M059J (cell line): ENCODE measurements around the gene TSPOAP1. TPM values are rescaled to one million over a fixed set of nuclear protein-coding genes. Genes with fewer than 3 reads are reported as not detected.

Experiments used
- DNase-seq: peaks from one replicate; pipeline ENCODE4 v3.0.0-alpha.2; 2012; ENCODE audit warnings: low read depth
- total RNA-seq: library from RNA; depleted of rRNA; stranded (reverse); fragments of >200 nt; shearing (Covaris generic); gene quantifications from 2 replicates; pipeline ENCODE4 v1.2.3, GENCODE V29; 2014

The TSPOAP1 gene
- total RNA-seq, 1 experiment from 2014 or later = 0.47 TPM

DNA sequence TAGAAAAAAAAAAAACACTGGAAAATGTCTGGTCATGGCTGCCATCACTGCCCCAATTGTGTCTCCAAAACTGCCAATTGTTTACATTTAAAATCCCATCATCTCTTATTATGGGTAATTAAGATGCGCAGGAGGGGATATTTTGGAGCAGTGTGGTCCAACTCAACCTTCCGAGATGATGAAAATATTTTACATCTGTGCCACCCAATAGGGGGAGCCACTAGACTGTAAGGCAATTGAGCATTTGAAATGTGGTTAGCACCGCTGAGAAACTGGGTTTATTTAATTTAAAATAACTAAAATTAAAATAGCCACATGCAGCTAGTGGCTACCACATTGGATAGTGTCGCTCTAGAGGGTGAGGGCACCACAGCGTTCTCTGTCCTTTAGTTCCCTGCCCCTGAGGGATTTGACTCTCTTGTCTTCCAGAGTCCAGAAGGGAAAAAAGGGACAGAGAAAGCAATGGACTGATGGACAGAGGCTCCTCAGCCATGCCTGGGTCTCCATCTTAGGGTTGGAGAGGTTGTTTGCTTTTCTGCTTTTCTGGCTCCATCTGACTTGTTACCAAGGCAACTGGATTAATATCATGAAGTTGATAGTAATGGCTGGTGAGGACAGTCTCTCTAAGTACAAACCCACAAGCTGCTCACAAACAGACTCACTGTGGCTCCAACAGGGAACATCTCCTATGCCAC, 51.3 kb downstream of the TSPOAP1 start:
- DNase-seq = peak; percentile 14

DNA sequence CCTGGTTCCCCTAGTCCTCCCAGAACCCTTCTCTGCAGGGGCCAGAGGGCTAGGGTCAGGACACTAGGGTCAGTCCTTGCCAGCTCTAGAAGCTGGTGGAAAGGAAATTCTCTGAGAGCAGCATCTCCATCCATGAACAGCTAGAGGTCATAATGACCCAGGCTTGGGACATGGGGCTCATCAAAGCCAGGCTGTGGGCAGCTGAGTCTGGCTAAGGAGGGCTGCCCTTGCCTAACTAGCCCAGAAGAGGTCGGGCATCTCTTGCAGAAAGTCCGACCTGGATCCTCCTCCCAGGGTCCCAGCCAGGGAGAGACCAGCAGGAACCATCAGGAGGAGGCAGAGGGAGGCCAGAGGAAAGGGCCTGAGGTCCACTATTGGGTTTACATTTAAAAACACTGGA, 52.2 kb downstream of the TSPOAP1 start:
- DNase-seq = no peak

DNA sequence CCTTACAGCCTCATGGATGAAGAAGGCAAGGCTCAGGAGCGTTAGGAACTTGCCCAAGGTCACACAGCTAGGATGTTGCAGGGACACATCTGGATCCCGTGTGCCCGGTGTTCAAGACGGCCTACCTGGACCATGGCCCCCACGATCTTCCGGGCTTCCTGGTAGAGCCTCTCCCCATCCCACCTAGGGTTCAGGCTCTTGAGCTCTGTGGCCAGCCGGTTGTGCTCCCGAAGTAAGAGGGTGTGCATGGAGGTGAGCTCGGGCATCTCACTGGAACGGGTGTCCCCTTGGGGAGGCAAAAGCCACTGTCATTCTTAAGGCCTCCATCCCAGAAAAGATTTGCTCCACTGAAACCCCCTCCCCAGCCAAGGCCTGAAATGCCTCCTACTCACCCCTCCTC, 53.2 kb downstream of the TSPOAP1 start:
- no peak for DNase-seq

DNA sequence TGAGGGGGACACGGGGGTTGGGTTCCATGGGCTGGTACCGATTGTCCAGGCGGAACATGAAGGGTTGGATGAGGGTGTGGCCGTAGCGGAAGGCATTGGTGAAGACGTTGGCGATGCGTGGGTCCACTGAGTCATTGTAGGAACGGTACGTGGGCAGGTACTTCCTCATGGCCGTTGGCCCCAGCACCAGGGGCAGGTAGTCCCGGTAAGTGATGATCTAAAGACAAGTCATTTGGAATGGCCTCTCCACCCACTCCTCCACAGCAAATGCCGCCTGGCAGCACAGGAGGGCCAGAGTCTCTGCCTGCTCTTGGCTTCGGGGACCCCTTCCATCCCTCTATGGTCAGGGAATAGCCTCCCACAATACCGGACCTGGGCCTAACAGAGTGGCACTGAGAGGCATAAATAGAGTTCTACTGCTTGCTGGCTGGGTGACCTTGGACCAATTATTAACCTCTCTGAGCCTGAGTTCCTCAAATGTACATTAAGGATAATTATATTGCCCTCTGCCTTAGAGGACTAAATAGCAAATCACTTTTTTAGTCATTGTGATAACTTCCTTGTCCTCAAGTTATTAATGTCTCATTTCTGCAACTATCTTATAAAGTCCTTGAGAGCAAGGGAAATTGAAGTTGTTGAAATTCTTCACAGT, 55.0 kb downstream of the TSPOAP1 start:
- no peak for DNase-seq

DNA sequence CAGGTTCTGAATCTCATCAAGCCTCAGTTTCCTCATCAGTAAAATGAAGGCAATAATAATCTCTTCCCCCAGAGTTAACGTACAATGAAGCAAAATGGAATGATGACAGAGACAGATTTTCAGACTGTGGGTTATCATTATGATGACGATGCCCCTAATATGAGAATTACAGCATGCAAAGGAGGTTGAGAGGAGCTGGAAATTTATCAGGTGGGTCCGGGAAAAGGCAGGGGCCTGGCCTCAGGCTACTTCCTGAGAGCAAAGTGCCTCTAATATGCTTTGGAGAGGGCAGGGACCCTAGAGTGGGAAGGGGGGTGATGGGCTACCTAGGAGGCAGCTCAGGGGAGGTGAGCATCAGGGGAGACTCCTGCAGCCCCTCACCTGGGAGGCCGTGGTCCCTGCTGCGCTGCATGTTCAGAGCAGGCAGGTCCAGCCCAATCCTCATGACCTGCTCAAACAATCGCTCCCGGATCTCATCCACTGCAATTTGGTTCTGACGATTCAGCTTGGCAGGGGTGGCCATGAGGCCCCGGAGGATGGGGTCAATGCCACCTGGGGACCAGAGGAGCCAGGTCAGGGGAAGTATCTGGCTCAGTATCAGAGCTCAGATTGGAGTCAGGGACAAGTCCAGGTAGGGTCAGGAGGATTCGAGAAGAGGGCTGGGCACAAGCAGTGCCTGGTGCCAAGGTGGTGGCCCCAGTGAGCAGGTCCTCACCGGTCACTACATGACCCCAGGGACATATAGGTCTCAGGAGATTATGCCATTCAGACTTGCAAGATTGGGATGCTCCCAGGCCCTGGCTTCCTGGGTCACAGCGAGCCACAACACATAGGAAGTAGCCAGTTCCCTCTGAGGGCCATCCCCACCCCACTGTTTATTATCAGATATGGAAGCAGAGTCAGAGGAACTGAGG, 56.0 kb downstream of the TSPOAP1 start:
- no peak for DNase-seq

DNA sequence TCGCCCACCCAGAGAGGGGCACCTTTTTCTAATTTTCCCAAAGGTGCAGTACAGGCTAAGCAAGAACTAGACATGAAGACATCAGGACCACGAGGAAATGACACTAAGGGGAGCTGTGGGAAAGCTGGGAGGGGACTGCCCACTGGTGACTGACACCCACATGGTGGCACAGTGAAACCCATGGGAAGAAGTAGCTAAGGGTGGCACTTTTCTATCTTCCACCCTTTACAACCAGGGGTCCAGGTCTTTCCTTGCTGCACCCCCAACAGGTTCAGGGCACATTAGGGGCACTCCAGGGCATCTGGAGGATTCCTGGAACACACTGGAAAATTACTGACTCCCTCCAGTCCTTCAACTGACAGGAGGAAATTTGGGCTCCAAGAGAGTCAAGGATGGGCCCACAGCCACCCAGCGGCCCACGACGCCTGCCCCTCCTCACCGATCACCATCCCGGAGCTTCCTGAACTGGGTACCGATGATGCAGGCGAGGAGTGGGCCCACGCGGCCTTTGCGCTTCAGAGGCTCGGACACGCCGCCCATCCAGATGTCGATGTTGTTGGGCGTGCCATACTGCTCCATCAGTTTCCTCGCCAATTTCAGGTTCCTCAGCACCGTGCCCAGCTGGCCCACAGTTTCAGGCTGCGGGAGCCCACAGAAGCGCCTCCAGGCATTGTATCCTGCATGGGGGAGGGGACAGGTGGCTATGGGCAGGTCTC, 57.2 kb downstream of the TSPOAP1 start:
- DNase-seq = no peak

DNA sequence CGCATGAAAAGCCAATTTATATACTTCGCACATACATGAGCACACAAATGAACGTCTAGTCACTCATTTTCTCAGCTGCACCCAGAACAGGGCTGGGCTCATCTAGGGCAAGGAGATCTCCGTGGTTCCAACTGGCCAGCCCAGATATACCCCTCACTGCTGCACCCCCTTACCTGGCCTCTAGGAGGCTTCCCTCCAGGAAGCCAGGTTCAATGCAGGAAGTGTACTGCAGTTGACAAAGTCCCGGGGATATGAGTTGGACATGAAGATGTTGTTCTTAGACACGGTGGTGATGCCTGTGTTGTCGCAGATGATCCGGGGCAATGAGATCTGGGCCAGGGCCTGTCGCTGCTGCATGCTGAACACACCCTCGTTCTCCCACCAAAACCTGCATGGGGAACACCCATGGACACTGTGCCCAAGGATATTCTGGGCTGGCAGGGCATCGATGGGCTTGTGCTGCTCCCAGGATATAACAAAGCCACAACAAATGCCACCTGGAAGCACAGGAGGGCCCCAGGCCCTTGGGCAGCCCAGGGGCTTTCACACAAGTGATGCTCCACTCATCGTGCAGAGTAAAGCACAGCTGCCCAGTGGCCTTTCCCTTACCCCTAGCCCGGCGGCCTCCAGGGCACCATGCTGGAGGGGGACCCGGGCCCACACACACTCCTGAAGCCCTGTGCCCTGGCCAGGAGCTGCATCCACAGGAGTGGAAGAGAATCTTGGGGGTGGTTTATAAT, 57.9 kb downstream of the TSPOAP1 start:
- DNase-seq = no peak

DNA sequence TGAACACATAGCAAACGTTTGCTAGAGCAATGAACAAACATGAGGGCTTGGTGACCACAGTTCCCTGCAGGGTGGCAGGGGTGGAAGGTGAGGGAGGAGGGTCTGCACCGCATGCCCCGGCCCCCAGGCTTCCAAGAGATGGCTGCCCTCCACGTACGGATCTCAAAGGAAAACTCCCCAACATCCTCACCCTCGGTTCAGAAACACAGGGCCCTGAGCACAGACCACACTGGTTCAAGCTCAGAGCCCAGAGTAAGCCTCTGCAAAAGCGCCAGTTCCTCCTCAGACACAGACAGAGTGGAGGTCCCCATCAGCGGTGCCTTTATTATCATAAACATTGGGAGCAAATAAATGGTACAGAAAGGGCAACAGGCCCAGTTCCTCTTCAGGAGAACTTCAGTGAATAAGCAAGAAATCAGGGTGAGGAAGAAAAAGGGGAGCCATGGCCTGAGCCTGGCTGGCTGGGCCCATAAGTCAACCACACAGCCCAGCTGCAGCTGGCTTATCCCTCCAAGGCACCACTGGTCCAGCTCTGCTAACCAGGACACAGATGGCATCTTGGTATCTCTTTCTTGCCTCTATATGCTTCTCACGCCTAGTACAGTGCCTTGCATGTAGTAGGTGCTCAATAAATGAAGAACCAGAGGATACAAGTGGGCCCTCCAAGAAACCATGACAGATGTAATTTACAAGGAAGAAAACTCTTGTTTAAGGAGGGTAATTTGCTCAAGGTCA, 58.9 kb downstream of the TSPOAP1 start:
- DNase-seq = no peak

DNA sequence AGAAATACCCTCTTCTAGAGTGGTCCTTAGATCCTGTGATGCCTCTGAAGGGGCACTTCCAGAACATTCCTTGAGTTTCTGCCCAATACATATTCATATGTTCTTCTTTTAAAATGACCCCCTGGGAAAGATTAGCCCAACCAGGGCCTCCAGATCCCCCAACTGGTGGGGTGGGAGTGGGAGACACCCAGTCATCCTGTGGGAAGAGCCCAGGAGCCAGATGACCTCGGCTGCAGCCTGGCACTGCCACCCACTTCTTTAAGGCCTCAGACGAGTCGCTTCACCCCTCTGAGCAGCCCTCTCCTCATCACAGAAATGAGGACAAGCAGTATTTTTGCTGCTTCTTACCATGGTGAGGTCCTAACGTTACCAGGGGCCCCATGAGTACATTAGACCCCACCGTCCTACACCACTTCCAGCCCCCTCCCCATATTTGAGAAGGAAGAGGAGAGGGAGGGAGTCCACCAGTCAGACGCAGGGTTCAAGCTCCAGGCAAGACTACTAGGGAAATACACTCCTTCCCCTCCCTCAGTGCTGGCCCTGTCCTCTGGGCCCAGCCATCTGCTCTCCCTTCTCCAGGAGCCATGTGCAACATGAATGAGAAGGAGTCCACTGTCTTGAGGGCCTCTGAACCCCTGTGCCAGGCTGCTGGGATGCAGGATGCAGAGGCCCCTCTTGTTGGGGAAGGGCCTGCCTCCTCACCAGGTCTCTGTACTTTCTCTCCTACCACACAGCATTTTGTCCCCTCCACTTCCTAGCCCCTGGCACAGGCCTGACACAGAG, 59.6 kb downstream of the TSPOAP1 start:
- DNase-seq = no peak

DNA sequence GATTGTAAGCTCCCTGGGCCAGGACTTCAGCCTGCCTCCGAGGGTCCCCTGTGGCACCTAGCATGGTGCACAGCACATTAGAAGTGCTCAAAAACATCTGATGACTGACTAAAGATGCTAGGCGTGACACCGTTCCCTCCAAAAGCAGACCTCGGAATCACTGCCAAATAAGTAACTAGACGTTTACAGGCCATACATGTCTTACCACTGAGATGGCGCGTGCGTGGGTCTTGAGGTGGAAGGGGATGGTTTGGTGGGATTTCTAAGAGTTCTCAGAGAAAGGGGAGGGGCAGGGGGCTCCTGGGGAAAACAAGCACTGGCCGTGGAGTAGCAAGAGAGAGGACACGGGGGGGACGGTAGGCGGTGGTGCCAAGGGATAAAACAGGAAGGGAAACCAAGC, 60.3 kb downstream of the TSPOAP1 start:
- no peak for DNase-seq

DNA sequence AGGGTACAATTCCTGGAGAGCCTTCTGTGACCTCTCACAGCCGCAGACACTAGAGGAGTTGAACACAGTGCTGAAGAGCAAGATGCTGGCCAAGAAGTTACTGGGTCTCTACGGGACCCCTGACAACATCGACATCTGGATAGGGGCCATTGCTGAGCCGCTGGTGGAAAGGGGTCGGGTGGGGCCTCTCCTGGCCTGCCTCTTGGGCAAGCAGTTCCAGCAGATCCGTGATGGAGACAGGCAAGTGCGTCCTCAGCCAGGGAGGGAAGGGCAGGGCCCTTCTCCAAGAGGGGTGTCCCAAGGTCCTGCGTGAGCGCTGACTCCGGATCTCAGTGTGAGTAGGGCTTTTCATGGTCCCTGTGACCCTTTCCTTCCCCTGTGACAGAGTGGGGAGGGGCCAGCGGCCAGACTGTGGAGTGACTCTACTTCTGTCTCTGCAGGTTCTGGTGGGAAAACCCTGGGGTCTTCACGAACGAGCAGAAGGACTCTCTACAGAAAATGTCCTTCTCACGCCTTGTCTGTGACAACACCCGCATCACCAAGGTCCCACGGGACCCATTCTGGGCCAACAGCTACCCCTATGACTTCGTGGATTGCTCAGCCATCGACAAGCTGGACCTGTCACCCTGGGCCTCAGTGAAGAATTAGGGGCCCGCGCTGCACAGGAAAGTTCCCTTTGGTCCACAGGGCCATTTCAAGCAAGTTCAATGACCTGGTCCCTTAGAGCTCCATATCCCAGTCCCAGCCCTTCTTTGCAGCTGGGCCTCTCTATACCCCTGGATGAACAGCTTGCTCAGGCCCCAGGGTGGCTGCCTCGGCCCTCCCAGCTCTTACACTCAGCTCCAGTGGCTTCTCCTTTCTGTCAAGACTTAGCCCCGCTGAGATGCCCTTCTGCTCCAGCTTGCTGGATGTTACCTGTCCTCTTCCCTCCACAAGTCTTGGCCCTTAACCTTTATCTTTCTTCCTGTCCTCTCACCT, 61.0 kb downstream of the TSPOAP1 start:
- DNase-seq = no peak

DNA sequence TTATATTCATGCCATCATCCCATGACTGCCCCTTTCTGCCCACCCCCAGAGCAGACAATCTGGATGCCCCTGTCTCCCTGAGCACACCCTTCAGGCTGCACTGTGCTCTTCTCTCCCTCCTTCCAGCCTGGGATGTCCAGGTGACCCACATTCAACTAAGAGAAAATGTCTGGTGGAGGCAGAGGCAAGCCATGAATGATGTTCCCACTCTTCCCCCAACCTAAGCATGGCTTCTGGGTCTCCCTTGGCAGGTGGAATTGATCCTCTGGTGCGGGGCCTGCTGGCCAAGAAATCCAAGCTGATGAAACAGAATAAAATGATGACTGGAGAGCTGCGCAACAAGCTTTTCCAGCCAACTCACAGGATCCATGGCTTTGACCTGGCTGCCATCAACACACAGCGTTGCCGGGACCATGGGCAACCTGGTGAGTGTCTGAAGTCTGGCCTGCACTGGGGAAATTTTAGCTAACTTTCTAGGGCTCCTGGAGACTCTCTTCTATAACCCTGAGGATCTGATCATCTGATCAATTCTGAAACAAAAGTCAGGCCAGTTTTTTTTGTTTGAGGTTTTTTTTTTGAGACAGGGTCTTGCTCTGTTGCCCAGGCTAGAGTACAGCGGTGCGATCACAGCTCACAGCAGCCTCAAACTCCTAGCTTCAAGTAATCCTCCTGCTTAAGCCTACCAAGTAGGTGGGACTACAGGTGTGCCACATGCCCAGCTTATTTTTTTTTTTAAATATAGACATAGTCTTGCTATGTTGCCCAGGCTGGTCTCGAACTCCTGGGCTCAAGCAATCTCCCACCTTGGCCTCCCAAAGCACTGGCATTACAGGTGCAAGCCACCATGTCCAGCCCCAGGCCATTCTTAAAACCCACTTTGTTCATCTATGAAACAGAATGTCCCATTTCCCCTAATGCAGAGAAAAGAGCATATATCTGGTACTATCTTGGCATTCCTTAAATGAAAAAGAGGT, 62.4 kb downstream of the TSPOAP1 start:
- DNase-seq = no peak

DNA sequence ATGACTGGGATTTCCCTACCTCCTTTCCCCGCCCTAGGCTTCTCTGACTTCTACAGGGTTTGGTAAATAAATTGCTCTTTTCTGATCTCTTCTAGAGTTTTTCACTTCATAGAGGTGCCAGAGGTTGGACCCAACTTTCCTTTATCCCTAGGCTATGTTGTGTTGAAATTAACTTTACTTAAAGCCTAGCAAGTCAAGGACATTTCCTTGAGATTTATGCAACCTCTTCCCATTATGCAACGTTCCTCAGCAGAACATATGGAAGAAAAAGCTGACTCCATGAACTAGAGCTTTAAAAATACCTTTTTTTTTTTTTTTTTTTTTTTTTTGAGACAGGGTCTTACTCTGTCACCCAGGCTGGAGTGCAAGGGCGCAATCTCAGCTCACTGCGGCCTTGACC, 63.3 kb downstream of the TSPOAP1 start:
- DNase-seq = no peak

DNA sequence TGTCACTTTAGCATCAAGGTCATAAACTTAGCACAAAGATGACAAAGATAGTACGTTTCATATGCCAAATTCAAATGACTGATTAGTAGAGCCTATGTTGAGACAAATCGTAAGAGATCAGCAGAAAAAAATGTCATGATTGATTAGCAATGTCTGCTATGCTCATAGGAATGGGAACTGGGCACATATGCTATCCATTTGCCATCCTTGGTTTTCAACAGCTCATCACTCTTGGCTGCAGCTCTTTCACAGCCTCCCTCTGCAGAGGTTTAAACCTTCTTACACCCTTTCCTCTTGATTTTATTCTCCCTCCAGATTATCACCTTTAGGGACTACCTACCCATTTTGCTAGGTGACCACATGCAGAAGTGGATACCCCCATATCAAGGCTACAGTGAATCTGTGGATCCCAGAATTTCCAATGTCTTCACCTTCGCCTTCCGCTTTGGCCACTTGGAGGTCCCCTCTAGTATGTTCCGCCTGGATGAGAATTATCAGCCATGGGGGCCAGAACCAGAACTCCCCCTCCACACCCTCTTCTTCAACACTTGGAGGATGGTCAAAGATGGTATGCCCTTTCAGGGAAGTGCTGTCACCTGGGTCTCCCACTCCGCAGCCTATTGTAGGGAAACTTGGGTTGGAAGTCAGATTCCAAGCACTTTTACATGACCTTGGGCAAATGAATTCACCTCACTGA, 64.0 kb downstream of the TSPOAP1 start:
- no peak for DNase-seq

DNA sequence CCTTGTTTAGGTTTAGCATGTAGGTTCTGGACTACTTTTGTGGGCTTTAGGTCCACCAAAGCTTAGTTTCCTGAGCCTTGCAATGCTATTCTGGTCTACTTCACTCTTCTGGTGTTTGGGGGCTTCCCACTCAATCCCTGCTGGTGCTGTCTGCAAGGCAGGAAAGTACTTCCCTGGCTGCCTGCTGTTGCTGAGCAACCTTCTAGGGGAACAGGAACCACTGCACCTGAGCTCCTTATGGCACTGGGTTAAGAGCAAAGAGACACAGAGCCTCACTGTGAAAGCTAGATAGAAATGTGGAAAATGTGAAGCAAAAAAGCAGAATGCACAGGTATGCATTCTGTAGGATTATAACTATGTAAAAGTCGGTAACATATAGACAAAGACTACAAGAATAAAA, 64.8 kb downstream of the TSPOAP1 start:
- DNase-seq = no peak

DNA sequence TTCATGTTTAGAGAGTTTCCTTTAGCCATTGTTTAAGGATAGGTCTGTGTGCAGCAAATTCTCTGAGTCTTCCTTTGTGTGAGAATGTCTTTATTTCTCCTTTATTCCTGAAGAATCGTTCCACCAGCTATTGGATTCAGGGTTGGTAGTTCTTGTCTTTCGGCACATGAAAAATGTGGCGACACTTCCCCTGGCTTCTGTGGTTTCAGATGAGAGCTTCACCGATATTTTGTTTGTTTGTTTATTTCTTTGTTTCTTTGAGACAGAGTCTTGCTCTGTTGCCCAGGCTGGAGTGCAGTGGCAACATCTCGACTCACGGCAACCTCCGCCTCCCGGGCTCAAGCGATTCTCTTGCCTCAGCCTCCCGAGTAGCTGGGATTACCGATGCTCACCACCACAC, 66.4 kb downstream of the TSPOAP1 start:
- no peak for DNase-seq

DNA sequence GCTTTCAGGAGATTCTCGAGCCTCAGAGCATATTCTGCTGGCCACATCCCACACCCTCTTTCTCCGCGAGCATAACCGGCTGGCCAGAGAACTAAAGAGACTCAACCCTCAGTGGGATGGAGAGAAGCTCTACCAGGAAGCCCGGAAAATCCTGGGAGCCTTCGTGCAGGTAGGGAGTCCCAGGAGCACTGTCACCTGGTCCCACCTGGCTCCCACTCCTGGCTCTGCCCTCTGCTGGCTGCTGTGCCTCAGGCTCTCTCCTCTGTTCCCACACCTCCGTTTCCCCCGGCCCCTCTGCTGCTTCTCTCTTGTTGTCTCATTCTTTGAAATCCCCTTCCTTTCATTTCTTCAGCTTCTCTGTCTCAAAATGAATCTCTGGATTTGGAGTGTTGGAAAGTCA, 73.8 kb downstream of the TSPOAP1 start:
- no peak for DNase-seq
